SK-N-SH (cell line): ENCODE results near the gene PLAAT5. TPM values are rescaled to one million over a fixed set of nuclear protein-coding genes. Genes with fewer than 3 reads are reported as not detected.

Source experiments
- CTCF ChIA-PET: fragments of 300-600, 350-600 bp; formaldehyde crosslinking; extraction: SDS; loops from one replicate; lab custom pipeline; 2021; lab: Yijun Ruan, JAX
- POLR2A ChIA-PET: fragments of 350-600 bp; sonication (Branson Sonifier 250); formaldehyde crosslinking; extraction: SDS; loops from one replicate; lab custom pipeline; 2020; ENCODE audit warnings: antibody characterized with exemption, inconsistent platforms; lab: Yijun Ruan, JAX
- DNase-seq: peaks from one replicate; pipeline ENCODE4 v3.0.0; 2012
- H2AFZ ChIP-seq: fragments of 200-600 bp; sonication (generic); 2 replicates; pipeline ENCODE4 v1.8.1; 2016; ENCODE audit warnings: antibody characterized with exemption, mild to moderate bottlenecking, low read depth
- H3F3A ChIP-seq: fragments of 200-600 bp; sonication (generic); replicated peaks from 2 replicates; pipeline ENCODE3; 2016; ENCODE audit warnings: antibody characterized with exemption, mild to moderate bottlenecking; ENCODE audit not compliant: insufficient read depth
- H3K27ac ChIP-seq, 2 experiments: fragments of 200-500 bp in 1 of 2; fragments of 200-600 bp in 1 of 2; sonication (Bioruptor generic) in 1 of 2; sonication (generic), shearing (Covaris generic) in 1 of 2; 2 replicates each; pipeline versions ENCODE4 v1.5.1 to v1.6.1; 2014 to 2016; ENCODE audit warnings: low read depth in 2 of 2, inconsistent platforms in 1 of 2, low read length in 1 of 2, mild to moderate bottlenecking in 1 of 2, mixed read lengths in 1 of 2
- H3K27me3 ChIP-seq: fragments of 200-600 bp; sonication (generic), shearing (Covaris generic); 2 replicates; pipeline ENCODE4 v1.6.1; 2016; ENCODE audit warnings: mixed run types; ENCODE audit not compliant: insufficient read depth
- H3K36me3 ChIP-seq, 2 experiments: fragments of 200-500 bp in 1 of 2; fragments of 200-600 bp in 1 of 2; sonication (Bioruptor generic) in 1 of 2; sonication (generic) in 1 of 2; replicated peaks in 1 of 2; 2 replicates each; pipeline versions ENCODE3 to v1.5.1; 2014 to 2016; ENCODE audit warnings: low read length in 1 of 2, mild to moderate bottlenecking in 1 of 2; ENCODE audit not compliant: insufficient read depth in 2 of 2, control insufficient read depth in 1 of 2
- H3K4me1 ChIP-seq, 2 experiments: fragments of 200-500 bp in 1 of 2; fragments of 200-600 bp in 1 of 2; sonication (Bioruptor generic) in 1 of 2; sonication (generic), shearing (Covaris generic) in 1 of 2; 2 replicates each; pipeline versions ENCODE4 v1.5.1 to v1.6.1; 2014 to 2016; ENCODE audit warnings: low read depth in 1 of 2, low read length in 1 of 2, mixed run types in 1 of 2; ENCODE audit not compliant: insufficient read depth in 2 of 2, control insufficient read depth in 1 of 2
- H3K4me2 ChIP-seq: fragments of 200-600 bp; sonication (generic), shearing (Covaris generic); 2 replicates; pipeline ENCODE4 v1.6.1; 2017; ENCODE audit warnings: mixed run types
- H3K4me3 ChIP-seq, 2 experiments: fragments of 200-500 bp in 1 of 2; fragments of 200-600 bp in 1 of 2; sonication (Bioruptor generic) in 1 of 2; sonication (generic), shearing (Covaris generic) in 1 of 2; 2 replicates each; pipeline versions ENCODE4 v1.5.1 to v1.8.1; 2014 to 2016; ENCODE audit warnings: low read depth in 2 of 2, inconsistent platforms in 1 of 2, low read length in 1 of 2, mild to moderate bottlenecking in 1 of 2, mixed read lengths in 1 of 2, moderate library complexity in 1 of 2
- H3K79me2 ChIP-seq: fragments of 200-600 bp; sonication (generic); 2 replicates; pipeline ENCODE4 v1.8.1; 2017; ENCODE audit warnings: mild to moderate bottlenecking; ENCODE audit not compliant: insufficient read depth
- H3K9ac ChIP-seq: fragments of 200-600 bp; sonication (generic); 2 replicates; pipeline ENCODE4 v1.6.1; 2017; ENCODE audit warnings: mixed run types
- H3K9me2 ChIP-seq: fragments of 200-600 bp; sonication (generic); 2 replicates; pipeline ENCODE4 v1.6.1; 2017; ENCODE audit warnings: mixed run types
- H3K9me3 ChIP-seq: fragments of 200-600 bp; sonication (generic); 2 replicates; pipeline ENCODE4 v1.6.1; 2017; ENCODE audit warnings: mixed run types, mild to moderate bottlenecking, moderate library complexity
- H4K20me1 ChIP-seq: fragments of 200-600 bp; sonication (generic); 2 replicates; pipeline ENCODE4 v1.6.1; 2017; ENCODE audit warnings: mild to moderate bottlenecking, mixed run types; ENCODE audit not compliant: insufficient read depth
- ELF1 ChIP-seq: IDR thresholded peaks from 2 replicates; pipeline ENCODE4 v1.4.0; 2012
- EP300 ChIP-seq, 2 experiments: IDR thresholded peaks; 2 replicates each; pipeline versions ENCODE4 v1.4.0 to v1.6.1; 2012; ENCODE audit warnings: borderline replicate concordance in 1 of 2, low read depth in 1 of 2, low read length in 1 of 2
- FOXJ3 ChIP-seq: sonication (generic); formaldehyde crosslinking; IDR thresholded peaks from 2 replicates; pipeline ENCODE4 v1.5.1; 2020; ENCODE audit warnings: mild to moderate bottlenecking, missing genetic modification reagents
- FOXM1 ChIP-seq: IDR thresholded peaks from 2 replicates; pipeline ENCODE4 v1.4.0; 2012; ENCODE audit warnings: low read depth, mild to moderate bottlenecking
- MAX ChIP-seq: IDR thresholded peaks from 2 replicates; pipeline ENCODE4 v1.4.0; 2012; ENCODE audit warnings: low read depth
- MEF2A ChIP-seq: IDR thresholded peaks from 2 replicates; pipeline ENCODE4 v1.4.0; 2012; ENCODE audit warnings: low read depth, borderline replicate concordance
- PBX3 ChIP-seq: IDR thresholded peaks from 2 replicates; pipeline ENCODE4; 2012
- POLR2AphosphoS5 ChIP-seq: IDR thresholded peaks from 2 replicates; pipeline ENCODE4 v1.6.1; 2012; ENCODE audit warnings: low read depth, low read length
- RCOR1 ChIP-seq: fragments of 150-350 bp; IDR thresholded peaks from 2 replicates; pipeline ENCODE4 v1.6.1; 2017; ENCODE audit warnings: antibody characterized with exemption, low read length
- RFX5 ChIP-seq: IDR thresholded peaks from 2 replicates; pipeline ENCODE4 v1.6.1; 2012; ENCODE audit warnings: mild to moderate bottlenecking, improper control_type of control experiment, low read length
- TAF1 ChIP-seq: IDR thresholded peaks from 2 replicates; pipeline ENCODE4 v1.6.1; 2012; ENCODE audit warnings: low read depth, mild to moderate bottlenecking, low read length, moderate library complexity, borderline replicate concordance
- TCF12 ChIP-seq: IDR thresholded peaks from 2 replicates; pipeline ENCODE4 v1.4.0; 2012
- TEAD4 ChIP-seq: IDR thresholded peaks from 2 replicates; pipeline ENCODE4 v1.4.0; 2012; ENCODE audit warnings: mild to moderate bottlenecking, borderline replicate concordance; ENCODE audit not compliant: insufficient read depth
- ZBTB33 ChIP-seq: IDR thresholded peaks from 2 replicates; pipeline ENCODE4 v1.4.0; 2012; ENCODE audit warnings: low read depth, borderline replicate concordance
- WGBS: methylation state at CpG from one replicate; pipeline ENCODE4 v1.1.6; 2017; ENCODE audit warnings: low lambda C conversion rate; 5-methylcytosine and 5-hydroxymethylcytosine counted together
- polyA plus RNA-seq, 3 experiments: library from polyadenylated mRNA; depleted of rRNA; stranded (reverse); fragments of >200 nt; gene quantifications; 2 replicates each; pipeline ENCODE4 v1.2.3, GENCODE V29; 2012

Gene PLAAT5
- polyA plus RNA-seq, 1 of the 3 experiments (the other 2 are of a cell fraction): not detected

DNA sequence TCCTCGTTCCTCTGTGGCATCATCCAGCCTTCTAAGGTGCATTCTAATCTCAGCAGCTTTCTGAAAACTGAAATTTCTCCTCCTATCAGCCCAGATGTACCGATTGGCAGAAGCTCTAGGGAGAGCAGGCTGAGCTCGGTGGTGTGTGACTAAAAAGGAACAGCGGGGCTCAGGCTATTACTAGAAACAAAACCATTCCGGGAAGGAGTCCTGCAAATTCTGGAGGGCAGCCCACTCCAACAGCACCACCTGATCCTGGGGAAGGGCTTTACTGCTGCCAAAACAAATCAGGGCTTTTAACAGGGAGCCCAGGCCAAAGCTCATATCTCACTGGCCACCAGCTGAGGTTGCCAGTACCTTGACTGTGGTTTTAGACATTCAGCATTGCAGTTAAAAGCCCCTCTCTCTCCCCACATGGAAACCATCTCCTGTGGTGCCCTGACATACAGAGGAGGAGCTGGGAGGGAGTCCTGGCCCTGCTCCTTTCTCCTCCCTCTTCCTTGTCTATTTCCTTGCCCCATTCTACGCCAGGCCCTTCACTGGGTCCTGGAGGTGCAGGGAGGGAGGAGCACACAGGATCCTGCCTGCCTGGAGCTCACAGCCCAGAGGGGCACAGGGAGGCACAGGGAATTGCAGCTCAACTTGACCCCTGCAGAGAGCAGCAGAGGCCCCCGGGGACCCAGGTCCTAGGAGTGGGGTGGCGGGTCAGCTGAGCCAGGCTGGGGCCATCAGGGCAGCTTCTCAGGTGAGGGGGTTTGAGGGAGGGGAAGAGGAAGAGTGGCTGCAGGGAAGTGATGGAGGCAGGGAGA lies 46.5 kb upstream of the PLAAT5 start (continued):
- TF ChIP-seq ZBTB33 (no peak), TCF12 (no peak)

GRCh38 chr11:63536669-63537292 lies 45.8 kb upstream of the PLAAT5 start, which contains the start of gene PLAAT4:
TSS of gene PLAAT4 (plus strand) at chr11:63536808. CDS start at chr11:63536869, 61 bp downstream.
- Histone ChIP-seq H3K36me3 (no peaks in the 10 kb centered on the region), H4K20me1 (no peaks in the 10 kb centered on the region), H3K9ac (no peak within 1 kb of the TSS), H3K4me1 (peaks cover 0 to 16% of the 10 kb centered on the region in 2 experiments; a peak in 1 of 4 replicates), H3K4me3 (peak within 1 kb of the TSS in 1 of 2 experiments; percentile 10; a peak in 1 of 4 replicates), H3F3A (no peaks in the 10 kb centered on the region), H3K4me2 (peak within 1 kb of the TSS; percentile 58), H2AFZ (peak within 1 kb of the TSS; percentile 39), H3K79me2 (no peaks in the 10 kb centered on the region), H3K9me2 (no peaks in the 10 kb centered on the region), H3K9me3 (no peaks in the 10 kb centered on the region), H3K27ac (peak within 1 kb of the TSS in 1 of 2 experiments; percentile 12; a peak in 1 of 4 replicates), H3K27me3 (no peaks in the 10 kb centered on the region)
- 86% methylated on average over 10 of the region's 10 CpGs for WGBS
- ChIA-PET POLR2A (no interaction called here), CTCF (interaction anchor here (0.8 to 1.5 kb wide), 3 partner anchors 13 to 58 kb away, joined by 3 to 6 read pairs (median 3); no protein-coding TSS in a partner anchor)
- TF ChIP-seq POLR2AphosphoS5 (no peak), MAX (0 out of 2 replicates have a peak, but pooled peaks have one; percentile 30)
- no peak for DNase-seq

GRCh38 chr11:63535734-63536133 lies 44.8 kb upstream of the PLAAT5 start:
- DNase-seq: no peak
- no peak overlapping the region for H3K4me2 ChIP-seq
- H3K27me3 ChIP-seq: no peaks in the 10 kb centered on the region
- 100% methylated on average over 1 of the region's 1 CpG for WGBS
- no peaks in the 10 kb centered on the region for H3F3A ChIP-seq
- H3K4me1 ChIP-seq: peaks cover 0 to 16% of the 10 kb centered on the region in 2 experiments; a peak in 1 of 4 replicates
- CTCF ChIA-PET: interaction anchor here (1.5 kb wide), 1 partner anchor 56 kb away, joined by 6 read pairs; no protein-coding TSS in a partner anchor
- TF ChIP-seq ELF1 (no peak), POLR2AphosphoS5 (no peak), TCF12 (no peak), RFX5 (no peak), FOXJ3 (CRISPR knock-in tag) (no peak), FOXM1 (no peak), RCOR1 (no peak), MAX (no peak), MEF2A (no peak), TAF1 (no peak), EP300 (IDR thresholded peaks at IDR 0.05; ENCODE audit: borderline replicate concordance in 1 of 2, low read depth in 1 of 2, low read length in 1 of 2) (no peak), TEAD4 (no peak), PBX3 (no peak)
- TF ChIP-seq, all 33 proteins: peak for 0
- Histone ChIP-seq H3K9me2 (no peaks in the 10 kb centered on the region), H3K9ac (no peak overlapping the region), H3K9me3 (no peaks in the 10 kb centered on the region), H2AFZ (no peak overlapping the region), H4K20me1 (no peaks in the 10 kb centered on the region), H3K4me3 (no peak overlapping the region), H3K36me3 (no peaks in the 10 kb centered on the region), H3K27ac (no peak overlapping the region), H3K79me2 (no peaks in the 10 kb centered on the region)
- POLR2A ChIA-PET: no interaction called here
